SK-N-MC (cell line): ENCODE data around the gene CHTOP.

Experiments used
- EZH2 ChIP-seq: fragments of 200-600 bp; sonication (generic); IDR thresholded peaks from one replicate; pipeline ENCODE4 v1.6.1; 2017; ENCODE audit warnings: antibody characterized with exemption
- FOXP2 ChIP-seq: optimal IDR thresholded peaks from 2 replicates; pipeline ENCODE3; 2011; ENCODE audit warnings: mild to moderate bottlenecking, moderate library complexity; ENCODE audit not compliant: insufficient read depth; ENCODE audit errors: extremely low read length, control extremely low read depth
- POLR2AphosphoS5 ChIP-seq: IDR thresholded peaks from 2 replicates; pipeline ENCODE4 v1.6.1; 2012; ENCODE audit warnings: mild to moderate bottlenecking, low read depth, low read length, borderline replicate concordance

DNA sequence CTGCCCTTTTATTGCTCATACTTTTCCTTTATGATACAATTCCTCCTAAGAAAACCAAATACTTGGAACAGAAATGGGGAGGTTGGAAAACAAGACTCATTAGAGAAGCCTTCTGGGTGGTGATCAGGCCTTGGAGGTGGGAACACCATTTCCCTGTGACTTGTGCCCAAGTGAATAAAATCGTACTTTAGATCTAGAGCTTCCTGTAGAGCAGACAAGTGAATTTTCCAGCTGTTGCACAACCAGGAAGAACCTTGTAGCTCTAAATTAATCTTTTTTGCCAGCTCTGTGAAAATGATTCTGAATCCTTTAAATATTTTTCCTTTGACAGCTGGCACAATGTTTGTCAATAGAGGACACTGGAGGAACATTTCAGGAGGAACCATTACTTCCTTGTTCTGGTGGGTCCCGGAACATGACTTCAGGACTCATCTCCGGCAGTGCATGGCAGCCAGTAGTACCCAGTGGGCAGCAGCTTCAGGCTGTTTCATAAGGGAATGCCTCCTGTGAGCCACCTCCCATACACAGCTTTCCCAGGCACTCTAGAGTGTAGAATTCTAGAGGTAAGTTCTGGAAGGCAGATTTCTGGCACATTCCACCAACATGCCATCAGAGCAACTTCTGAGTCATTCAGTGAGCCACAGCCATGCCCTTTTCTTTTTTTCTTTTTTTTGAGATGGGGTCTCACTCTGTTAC lies 19.1 kb downstream of the CHTOP start:
- TF ChIP-seq EZH2 (no peak), POLR2AphosphoS5 (no peak), FOXP2 (no peak)
